ENCODE results near the gene SSR2.

DNA sequence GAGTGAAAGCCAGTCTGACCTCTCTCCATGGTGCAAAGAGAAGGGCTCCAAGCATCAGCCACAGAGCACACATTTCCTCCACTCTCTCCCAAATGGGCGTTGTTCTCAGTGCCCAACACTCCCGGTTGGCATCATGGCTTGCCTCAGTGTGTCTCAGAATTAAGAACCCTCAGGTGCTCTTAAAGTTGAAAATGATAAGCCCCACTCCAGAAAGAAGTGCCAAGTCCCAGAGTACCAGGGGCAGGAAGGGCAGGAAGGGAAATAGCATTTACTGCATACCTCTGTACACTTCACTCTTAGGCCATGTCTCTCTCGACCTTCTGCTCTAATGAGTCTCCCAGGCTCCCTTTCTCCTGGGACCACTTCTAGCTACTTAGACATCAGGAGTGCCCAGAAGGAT lies 27.2 kb downstream of the SSR2 start:
- TF ChIP-seq CTCF (IDR thresholded peaks at IDR 0.05) (no peak), TEAD4 (IDR thresholded peaks at IDR 0.05; ENCODE audit: borderline replicate concordance, insufficient read depth) (no peak), YY1 (IDR thresholded peaks at IDR 0.05; ENCODE audit: low read depth) (no peak), SIN3A (IDR thresholded peaks at IDR 0.05; ENCODE audit: borderline replicate concordance, low read depth, low read length) (no peak), REST (IDR thresholded peaks at IDR 0.05; ENCODE audit: low read depth, low read length) (no peak), RAD21 (IDR thresholded peaks at IDR 0.05; ENCODE audit: low read length) (no peak), SMC3 (IDR thresholded peaks at IDR 0.05; ENCODE audit: low read depth, low read length) (no peak), TAF1 (IDR thresholded peaks at IDR 0.05; ENCODE audit: borderline replicate concordance, low read depth, low read length) (no peak), EP300 (IDR thresholded peaks at IDR 0.05; ENCODE audit: borderline replicate concordance in 1 of 2, low read depth in 1 of 2, low read length in 1 of 2) (no peak), FOSL2 (IDR thresholded peaks at IDR 0.05; ENCODE audit: borderline replicate concordance, low read depth) (no peak), POLR2AphosphoS5 (IDR thresholded peaks at IDR 0.05; ENCODE audit: low read depth, low read length) (no peak)
- TF ChIP-seq, protein P1, sequence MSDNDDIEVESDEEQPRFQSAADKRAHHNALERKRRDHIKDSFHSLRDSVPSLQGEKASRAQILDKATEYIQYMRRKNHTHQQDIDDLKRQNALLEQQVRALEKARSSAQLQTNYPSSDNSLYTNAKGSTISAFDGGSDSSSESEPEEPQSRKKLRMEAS (IDR thresholded peaks at IDR 0.05; ENCODE audit: low read depth), result no peak
